Mesendoderm (in vitro differentiated cells): ENCODE results near the gene IKZF4.
A peak's percentile ranks its signal among the peaks of the same experiment; 100 is the strongest.

Experiments used
- DNase-seq: peaks from one replicate; pipeline ENCODE4 v3.0.0; 2013
- H2AK5ac ChIP-seq: 2 replicates; pipeline ENCODE4 v1.6.1; 2013; ENCODE audit warnings: low read length, inconsistent platforms
- H2BK120ac ChIP-seq: 2 replicates; pipeline ENCODE4 v1.6.1; 2013; ENCODE audit warnings: low read depth, mild to moderate bottlenecking, low read length, moderate library complexity, mixed read lengths
- H2BK15ac ChIP-seq: replicated peaks from 2 replicates; pipeline ENCODE4 v1.6.1; 2013; ENCODE audit warnings: low read depth, mild to moderate bottlenecking, moderate library complexity
- H2BK5ac ChIP-seq: 2 replicates; pipeline ENCODE4 v1.6.1; 2013; ENCODE audit warnings: low read length, inconsistent platforms
- H3K18ac ChIP-seq: 2 replicates; pipeline ENCODE4 v1.6.1; 2013; ENCODE audit warnings: mild to moderate bottlenecking, low read length, mixed read lengths
- H3K23ac ChIP-seq: one replicate; pipeline ENCODE4 v1.6.1; 2013; ENCODE audit warnings: low read length
- H3K27ac ChIP-seq: 2 replicates; pipeline ENCODE4 v1.5.1; 2013; ENCODE audit warnings: low read depth, mild to moderate bottlenecking, inconsistent platforms, low read length, moderate library complexity
- H3K27me3 ChIP-seq: 2 replicates; pipeline ENCODE4 v1.6.1; 2013; ENCODE audit warnings: low read length, control low read depth, mild to moderate bottlenecking, inconsistent platforms; ENCODE audit not compliant: insufficient read depth, poor library complexity
- H3K36me3 ChIP-seq: 2 replicates; pipeline ENCODE4 v1.6.1; 2013; ENCODE audit warnings: low read length, inconsistent platforms; ENCODE audit not compliant: control insufficient read depth, insufficient read depth
- H3K4ac ChIP-seq: one replicate; pipeline ENCODE4 v1.6.1; 2013; ENCODE audit warnings: low read depth, mild to moderate bottlenecking, low read length, moderate library complexity
- H3K4me1 ChIP-seq: 2 replicates; pipeline ENCODE4 v1.6.1; 2013; ENCODE audit warnings: low read depth, low read length, inconsistent platforms; ENCODE audit not compliant: control insufficient read depth
- H3K4me2 ChIP-seq: 2 replicates; pipeline ENCODE4 v1.6.1; 2013; ENCODE audit warnings: low read length
- H3K4me3 ChIP-seq: 2 replicates; pipeline ENCODE4 v1.5.1; 2013; ENCODE audit warnings: mild to moderate bottlenecking, low read length
- H3K56ac ChIP-seq: one replicate; pipeline ENCODE4 v1.6.1; 2013; ENCODE audit warnings: low read length
- H3K79me1 ChIP-seq: 2 replicates; pipeline ENCODE4 v1.6.1; 2013; ENCODE audit warnings: low read length, inconsistent platforms
- H3K79me2 ChIP-seq: 2 replicates; pipeline ENCODE4 v1.6.1; 2013; ENCODE audit warnings: mild to moderate bottlenecking, low read length; ENCODE audit not compliant: control insufficient read depth, insufficient read depth
- H3K9ac ChIP-seq: 2 replicates; pipeline ENCODE4 v1.6.1; 2013; ENCODE audit warnings: low read length, inconsistent platforms
- H4K5ac ChIP-seq: one replicate; pipeline ENCODE4 v1.6.1; 2013; ENCODE audit warnings: low read length
- H4K8ac ChIP-seq: one replicate; pipeline ENCODE4 v1.6.1; 2013; ENCODE audit warnings: low read depth, mild to moderate bottlenecking, control low read depth, low read length, moderate library complexity
- WGBS: extraction: QIAGEN DNeasy Blood & Tissue Kit; methylation state at CpG from one replicate; pipeline ENCODE4 v1.1.7; 2013; ENCODE audit warnings: low lambda C conversion rate, missing lambda C conversion rate; ENCODE audit not compliant: insufficient coverage; ENCODE audit errors: extremely low coverage; 5-methylcytosine and 5-hydroxymethylcytosine counted together

IKZF4 gene

GRCh38 chr12:56021889-56022497, 1.1 kb downstream of the IKZF4 start:
- no peak overlapping the region for H2BK120ac ChIP-seq
- H3K4me3 ChIP-seq, result no peak overlapping the region
- H3K4me2 ChIP-seq, result peak overlapping the region; percentile 65
- no peak overlapping the region for H3K27ac ChIP-seq
- no peak overlapping the region for H2AK5ac ChIP-seq
- DNase-seq, result no peak
- no peaks in the 10 kb centered on the region for H3K79me1 ChIP-seq
- H3K9ac ChIP-seq, result peak overlapping the region; percentile 81
- peaks cover 7% of the 10 kb centered on the region for H3K4me1 ChIP-seq
- no peak overlapping the region for H3K23ac ChIP-seq
- H2BK5ac ChIP-seq, result no peak overlapping the region
- H3K36me3 ChIP-seq, result no peaks in the 10 kb centered on the region
- H3K56ac ChIP-seq, result peak overlapping the region; percentile 98
- WGBS, result no CpG with 5 or more reads among the region's 2 CpGs
- H3K4ac ChIP-seq, result no peak overlapping the region
- no peaks in the 10 kb centered on the region for H3K27me3 ChIP-seq
- H4K8ac ChIP-seq, result no peak overlapping the region
- H3K18ac ChIP-seq, result no peak overlapping the region
- H2BK15ac ChIP-seq, result no peak overlapping the region
- H4K5ac ChIP-seq, result no peak overlapping the region
- H3K79me2 ChIP-seq, result no peaks in the 10 kb centered on the region

- no peak for DNase-seq
These were observed 7.8 kb downstream of the IKZF4 start for GRCh38 chr12:56028511-56029165.

GRCh38 chr12:56029166-56029519, 8.3 kb downstream of the IKZF4 start:
- Histone ChIP-seq H3K23ac (no peak overlapping the region), H2BK5ac (no peak overlapping the region), H3K4me2 (no peak overlapping the region), H3K4ac (no peak overlapping the region), H3K9ac (no peak overlapping the region), H3K4me3 (no peak overlapping the region), H3K56ac (no peak overlapping the region), H3K18ac (no peak overlapping the region), H2BK15ac (no peak overlapping the region), H3K4me1 (no peaks in the 10 kb centered on the region), H2BK120ac (no peak overlapping the region), H3K79me2 (no peaks in the 10 kb centered on the region), H4K8ac (no peak overlapping the region), H2AK5ac (no peak overlapping the region), H3K36me3 (peaks cover 2% of the 10 kb centered on the region), H3K79me1 (no peaks in the 10 kb centered on the region), H3K27ac (no peak overlapping the region), H3K27me3 (no peaks in the 10 kb centered on the region), H4K5ac (no peak overlapping the region)
- DNase-seq, result no peak

More at GRCh38 chr12:56028511-56029165, 7.8 kb downstream of the IKZF4 start:
- Histone ChIP-seq H3K4me1 (no peaks in the 10 kb centered on the region), H3K79me1 (no peaks in the 10 kb centered on the region), H2AK5ac (no peak overlapping the region), H3K79me2 (no peaks in the 10 kb centered on the region), H2BK120ac (no peak overlapping the region), H3K4me3 (no peak overlapping the region), H4K8ac (no peak overlapping the region), H3K4me2 (no peak overlapping the region), H3K56ac (no peak overlapping the region), H4K5ac (no peak overlapping the region), H3K18ac (no peak overlapping the region), H3K36me3 (peaks cover 2% of the 10 kb centered on the region), H3K27ac (no peak overlapping the region), H3K9ac (no peak overlapping the region), H3K27me3 (no peaks in the 10 kb centered on the region), H2BK5ac (no peak overlapping the region), H3K4ac (no peak overlapping the region), H2BK15ac (no peak overlapping the region), H3K23ac (no peak overlapping the region)
- no CpG with 5 or more reads among the region's 5 CpGs for WGBS

GRCh38 chr12:56029666-56030293, 8.9 kb downstream of the IKZF4 start:
- no peak overlapping the region for H4K5ac ChIP-seq
- H3K27me3 ChIP-seq, result no peaks in the 10 kb centered on the region
- H3K79me2 ChIP-seq, result no peaks in the 10 kb centered on the region
- H3K4me2 ChIP-seq, result no peak overlapping the region
- H3K27ac ChIP-seq, result no peak overlapping the region
- no peak overlapping the region for H2BK15ac ChIP-seq
- WGBS, result no CpG with 5 or more reads among the region's 6 CpGs
- H3K36me3 ChIP-seq, result peaks cover 4% of the 10 kb centered on the region
- H3K18ac ChIP-seq, result no peak overlapping the region
- no peak overlapping the region for H3K4me3 ChIP-seq
- H3K23ac ChIP-seq, result no peak overlapping the region
- no peak overlapping the region for H3K56ac ChIP-seq
- no peak overlapping the region for H2BK120ac ChIP-seq
- no peaks in the 10 kb centered on the region for H3K79me1 ChIP-seq
- no peak overlapping the region for H3K4ac ChIP-seq
- H3K4me1 ChIP-seq, result no peaks in the 10 kb centered on the region
- no peak overlapping the region for H4K8ac ChIP-seq
- no peak overlapping the region for H3K9ac ChIP-seq
- no peak overlapping the region for H2AK5ac ChIP-seq
- no peak overlapping the region for H2BK5ac ChIP-seq
- DNase-seq, result peak; percentile 59

GRCh38 chr12:56031987-56032386, 11.1 kb downstream of the IKZF4 start:
- Histone ChIP-seq H3K9ac (no peak overlapping the region), H3K18ac (no peak overlapping the region), H2BK5ac (no peak overlapping the region), H3K4me3 (no peak overlapping the region), H2BK120ac (no peak overlapping the region), H3K79me2 (no peaks in the 10 kb centered on the region), H3K79me1 (no peaks in the 10 kb centered on the region), H3K27ac (no peak overlapping the region), H2BK15ac (no peak overlapping the region), H2AK5ac (no peak overlapping the region), H3K27me3 (no peaks in the 10 kb centered on the region), H4K8ac (no peak overlapping the region), H3K4ac (no peak overlapping the region), H3K56ac (no peak overlapping the region), H3K4me2 (no peak overlapping the region), H3K36me3 (peaks cover 4% of the 10 kb centered on the region), H4K5ac (no peak overlapping the region), H3K4me1 (no peaks in the 10 kb centered on the region), H3K23ac (no peak overlapping the region)
- WGBS, result no CpG with 5 or more reads among the region's 1 CpG
- no peak for DNase-seq
